GM18868 (cell line): ENCODE results near the gene FGF18.

ENCODE experiments used
- ATAC-seq: cut with Tn5 transposase; IDR thresholded peaks from one replicate; pipeline ENCODE4 v1.9.1; 2021; ENCODE audit warnings: mild to moderate bottlenecking, moderate library complexity; ENCODE audit not compliant: unreplicated experiment

The FGF18 gene

DNA sequence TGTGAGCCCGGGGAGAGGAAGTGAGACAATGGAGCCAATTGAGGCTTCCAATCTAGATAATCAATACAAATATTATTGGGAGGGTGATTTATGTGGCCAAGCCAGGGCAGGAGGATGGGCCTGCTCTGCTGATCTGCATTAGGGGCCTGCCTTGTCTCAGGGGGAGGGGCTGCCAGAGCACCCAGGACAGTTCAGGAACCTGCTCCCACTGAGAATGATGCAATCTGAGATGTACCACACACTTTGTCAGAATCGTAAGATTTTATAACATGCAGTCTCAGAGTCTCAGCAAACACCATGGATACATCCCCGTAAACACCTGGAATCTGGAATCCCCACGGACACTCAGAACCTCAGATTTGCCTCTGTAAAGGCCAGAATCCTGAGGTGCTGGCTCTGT lies 19.3 kb downstream of the FGF18 start:
- ATAC-seq, result no peak

DNA sequence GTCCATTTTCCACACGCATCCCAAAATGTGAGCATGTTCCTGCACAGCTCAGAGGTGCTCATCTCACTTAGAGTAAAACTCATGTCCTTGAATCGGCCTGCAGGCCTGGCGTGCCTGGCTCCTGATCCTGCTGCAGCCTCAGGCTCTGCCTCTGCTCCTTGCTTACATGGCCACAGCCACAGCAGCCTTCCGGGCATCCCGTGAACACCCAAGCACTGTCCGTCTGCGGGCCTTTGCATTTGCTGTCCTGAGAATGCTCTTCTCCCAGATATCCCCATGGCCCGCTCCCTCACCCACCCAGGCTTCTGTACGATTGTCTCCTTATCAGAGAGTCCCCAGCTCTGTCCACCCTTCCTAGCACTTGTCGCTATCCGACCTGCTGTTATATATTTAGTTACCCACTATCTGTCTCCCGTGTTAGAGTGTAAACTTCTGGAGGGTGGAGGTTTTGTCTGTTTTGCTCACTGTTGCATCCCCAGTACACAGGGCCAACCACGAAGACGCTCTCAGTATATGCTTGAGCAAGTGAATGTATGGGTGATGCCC lies 21.9 kb downstream of the FGF18 start:
- ATAC-seq, result no peak

DNA sequence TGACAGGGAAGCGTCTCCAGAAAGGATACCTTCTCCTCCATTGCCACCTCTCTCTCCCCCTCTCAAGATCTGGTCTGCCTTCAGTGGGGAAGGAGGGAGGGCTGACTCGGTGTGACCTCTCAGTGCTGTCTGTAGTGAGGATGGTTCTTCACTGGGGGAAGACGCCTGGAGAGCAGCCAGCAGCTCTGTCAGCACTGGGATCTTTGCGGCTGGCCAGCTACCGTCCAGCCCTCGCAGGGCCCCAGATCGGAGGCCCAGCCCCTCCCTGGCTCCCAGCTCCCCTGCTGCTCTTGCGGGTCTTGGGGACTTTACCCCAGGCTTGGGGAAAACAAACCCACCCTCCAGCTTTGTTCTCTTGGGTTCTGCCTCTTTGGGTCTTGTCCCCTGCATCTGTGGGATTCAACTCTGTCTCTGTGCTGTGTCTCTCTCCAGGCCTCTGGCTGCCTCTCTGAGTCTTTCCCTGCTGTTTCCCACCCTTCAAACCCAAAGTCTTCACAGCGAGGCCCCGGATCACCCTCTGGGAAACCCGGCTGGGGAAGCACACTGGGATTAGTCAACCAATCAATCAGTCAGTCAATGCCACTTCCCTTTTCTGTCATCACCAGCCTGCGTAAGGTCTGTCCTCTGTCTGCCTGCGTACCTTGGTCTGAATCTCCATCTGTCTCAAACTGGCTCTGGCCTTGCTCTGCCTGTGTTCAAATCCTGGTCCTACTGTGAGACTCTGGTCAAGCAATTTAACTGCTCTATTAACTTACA lies 23.0 kb downstream of the FGF18 start:
- no peak for ATAC-seq

DNA sequence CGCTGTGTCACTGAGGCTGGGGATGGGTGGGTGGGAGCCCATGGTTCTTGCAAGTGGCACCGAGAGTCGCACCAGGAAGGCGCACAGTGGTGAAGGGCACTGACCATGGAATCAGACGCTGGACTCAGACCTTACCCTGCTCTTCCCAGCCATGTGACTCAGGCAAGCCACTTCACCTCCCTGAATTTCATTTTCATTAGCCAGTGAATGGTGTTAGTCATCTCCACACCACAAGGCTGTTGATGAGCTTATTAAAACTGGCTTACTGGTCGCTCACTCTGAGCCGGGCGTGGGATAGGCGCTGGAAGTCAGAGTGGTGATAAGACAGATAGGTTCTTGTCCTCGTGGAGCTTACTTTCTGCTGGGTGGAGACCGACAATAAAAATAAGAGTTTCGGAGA lies 25.1 kb downstream of the FGF18 start:
- ATAC-seq, result no peak

DNA sequence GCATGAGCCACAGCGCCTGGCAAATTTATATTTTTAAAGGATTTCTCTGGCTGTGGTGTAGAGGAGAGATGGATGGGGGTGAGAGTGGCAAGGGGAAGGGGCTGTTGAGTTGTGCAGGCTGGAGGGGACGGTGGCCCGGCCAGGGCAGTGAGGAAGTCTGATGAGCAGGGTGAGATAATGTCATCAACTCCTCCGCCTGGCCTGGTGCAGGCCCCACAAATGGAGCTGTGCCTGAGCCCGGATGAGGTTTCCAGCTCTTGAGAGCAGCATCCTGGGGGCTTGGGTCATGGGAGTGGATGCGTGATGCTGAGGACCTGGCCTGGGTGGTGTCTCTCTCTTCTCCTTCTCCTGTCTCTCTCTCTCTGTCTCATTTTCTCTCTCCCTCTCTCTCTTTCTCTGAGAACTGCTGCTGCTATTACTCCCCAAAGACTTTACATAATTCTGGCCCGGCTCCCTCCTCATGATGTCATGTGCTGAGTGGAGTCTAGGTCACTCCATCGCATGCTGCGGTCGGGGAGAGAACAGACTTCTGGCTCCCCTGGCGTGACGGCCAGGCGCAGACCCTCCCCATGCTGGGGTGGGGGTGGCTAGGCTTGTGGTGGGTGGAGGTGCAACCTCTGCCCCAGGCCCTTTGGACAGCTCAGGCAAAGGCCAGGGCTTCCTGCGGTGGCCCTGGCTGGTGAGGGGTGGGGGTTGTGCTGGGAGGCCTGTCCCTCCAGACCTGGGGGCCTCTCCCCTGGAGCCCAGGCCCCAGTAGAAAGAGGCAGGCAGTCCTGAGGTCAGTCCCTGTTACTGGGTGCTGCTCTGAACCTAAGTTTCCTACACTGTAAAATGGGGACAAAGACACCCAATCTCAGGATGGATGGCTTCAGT lies 26.4 kb downstream of the FGF18 start:
- no peak for ATAC-seq

DNA sequence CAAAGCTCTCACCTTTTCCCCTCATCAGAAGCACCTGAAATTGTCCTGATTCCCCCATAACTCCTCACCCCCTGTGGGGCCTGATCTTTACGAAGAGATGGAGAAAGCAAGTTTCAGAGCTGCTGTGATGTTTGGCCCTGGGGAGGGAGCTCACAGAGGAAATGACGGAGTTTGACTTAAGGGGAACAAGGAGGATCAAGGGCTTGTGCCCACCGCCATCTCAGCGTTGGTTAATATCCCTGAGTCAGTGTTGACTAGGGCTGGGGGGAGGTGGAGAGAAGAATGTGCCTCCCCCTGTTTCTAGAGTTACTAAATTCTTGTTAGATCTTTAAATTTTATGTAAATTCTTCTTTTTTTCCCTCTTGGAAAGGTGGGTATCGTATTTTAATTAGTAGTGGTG lies 27.8 kb downstream of the FGF18 start:
- no peak for ATAC-seq

DNA sequence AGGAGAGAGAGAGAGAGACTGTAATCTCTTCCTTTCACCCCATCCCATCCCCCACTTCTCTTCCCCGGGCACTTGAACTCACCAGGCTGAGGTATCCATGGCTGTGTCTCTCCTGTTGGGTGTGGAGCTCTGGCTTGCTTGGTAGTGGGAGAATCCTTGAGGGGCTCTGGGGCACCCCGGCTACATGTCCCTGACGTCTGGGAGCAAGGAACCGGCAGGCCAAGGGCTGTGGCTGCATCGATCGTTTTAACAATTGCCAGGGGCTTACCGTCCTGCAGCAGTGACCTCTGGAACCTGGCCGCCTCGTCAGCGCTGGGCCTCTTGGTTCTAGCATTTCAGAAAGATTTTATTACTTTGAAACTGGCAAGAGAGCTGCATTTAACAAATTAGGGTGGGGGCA lies 30.0 kb downstream of the FGF18 start:
- ATAC-seq, result no peak

DNA sequence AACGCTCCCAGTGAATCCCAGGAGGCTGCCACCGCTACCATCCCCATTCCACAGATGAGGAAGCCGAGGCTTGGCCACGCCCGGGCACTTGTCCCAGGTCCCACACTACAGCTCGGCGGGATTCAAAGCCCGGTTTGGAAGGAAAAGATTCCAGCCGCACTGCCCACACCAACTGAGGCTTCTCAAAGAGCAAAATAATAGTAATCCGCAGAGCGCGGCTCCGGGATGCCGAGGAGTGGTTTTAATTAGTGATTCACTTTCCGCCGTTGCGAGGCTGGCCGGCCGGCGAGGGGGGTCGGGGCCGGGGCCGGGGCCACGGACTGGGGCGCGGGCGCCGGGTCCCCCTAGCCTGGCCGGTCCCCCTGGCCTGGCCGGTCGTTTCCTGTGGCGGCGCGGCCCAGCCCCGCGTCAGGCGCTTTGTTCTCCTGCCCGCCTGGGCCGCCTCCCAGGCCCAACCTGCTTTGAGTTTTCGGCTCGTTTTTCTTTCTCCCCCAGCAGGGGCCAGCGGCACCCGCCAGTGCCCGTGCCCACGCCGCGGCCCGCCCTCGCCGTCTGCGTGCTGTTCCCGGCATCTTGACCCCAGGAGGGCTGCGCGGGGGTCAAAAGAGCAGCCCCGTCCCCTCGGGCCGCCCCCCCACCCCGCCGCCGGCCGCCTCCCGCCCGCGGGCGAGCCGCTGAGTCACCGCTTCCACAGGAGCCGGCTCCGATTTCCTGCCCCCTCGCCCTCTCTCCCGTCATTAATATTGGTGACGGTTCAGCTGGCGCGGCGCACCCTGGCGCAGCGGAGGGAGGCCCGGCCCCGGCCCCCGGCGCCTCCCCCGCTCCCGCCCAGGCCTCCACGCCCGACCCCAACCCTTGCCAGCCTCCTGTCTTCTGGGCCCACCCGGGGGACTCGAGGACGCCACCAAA lies 31.2 kb downstream of the FGF18 start:
- no peak for ATAC-seq

DNA sequence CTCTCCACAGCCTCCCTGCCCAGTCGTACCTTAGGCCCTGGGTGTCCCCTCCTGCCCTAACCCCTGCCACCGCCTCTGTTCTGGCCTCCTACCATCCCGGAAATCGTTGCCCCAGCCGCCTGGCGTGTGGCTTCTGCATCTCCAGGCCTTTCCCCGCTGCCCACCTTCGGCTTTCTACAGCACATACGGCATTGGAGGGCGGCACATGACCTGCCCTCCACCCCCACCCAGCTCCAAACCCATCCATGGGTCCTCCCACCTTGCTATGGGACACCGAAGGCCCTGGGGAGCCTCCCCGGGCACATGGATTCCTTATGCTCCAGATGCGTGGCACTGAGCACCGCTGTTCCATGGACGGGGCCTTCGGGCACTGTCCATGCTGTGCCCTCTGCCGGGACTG lies 32.0 kb downstream of the FGF18 start:
- no peak for ATAC-seq

DNA sequence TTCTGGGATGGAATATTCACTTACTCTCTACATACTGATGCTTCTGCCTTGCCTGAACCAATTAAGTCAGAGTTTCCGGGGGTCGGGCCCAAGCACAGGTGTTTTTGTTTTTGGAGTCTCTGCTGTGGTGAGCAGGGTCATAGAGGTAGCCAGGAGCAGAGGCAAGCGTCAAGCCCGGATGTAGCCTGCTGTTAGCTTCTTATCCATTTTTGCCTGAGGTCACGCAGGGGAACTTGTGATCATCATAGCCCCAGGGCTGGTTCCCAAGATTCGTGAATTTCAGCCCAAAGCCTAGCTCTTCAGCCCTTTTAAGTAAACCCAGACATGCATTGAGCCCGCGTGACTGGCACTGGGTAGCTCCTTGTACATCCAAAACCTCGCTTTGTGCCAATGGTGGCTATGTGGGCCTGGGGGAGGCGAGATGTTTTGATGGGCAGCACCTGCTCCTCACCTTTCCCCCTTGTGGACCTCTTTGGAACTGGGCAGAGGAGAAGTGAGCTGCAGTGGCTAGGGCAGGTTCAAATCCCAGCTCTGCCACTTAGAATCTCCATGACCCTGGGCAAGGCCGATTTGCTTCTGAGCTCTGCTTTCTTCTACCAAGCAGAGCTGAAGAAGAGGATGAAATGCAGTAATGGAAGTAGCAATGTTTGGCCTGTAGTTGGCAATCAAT lies 33.7 kb downstream of the FGF18 start:
- ATAC-seq, result no peak

DNA sequence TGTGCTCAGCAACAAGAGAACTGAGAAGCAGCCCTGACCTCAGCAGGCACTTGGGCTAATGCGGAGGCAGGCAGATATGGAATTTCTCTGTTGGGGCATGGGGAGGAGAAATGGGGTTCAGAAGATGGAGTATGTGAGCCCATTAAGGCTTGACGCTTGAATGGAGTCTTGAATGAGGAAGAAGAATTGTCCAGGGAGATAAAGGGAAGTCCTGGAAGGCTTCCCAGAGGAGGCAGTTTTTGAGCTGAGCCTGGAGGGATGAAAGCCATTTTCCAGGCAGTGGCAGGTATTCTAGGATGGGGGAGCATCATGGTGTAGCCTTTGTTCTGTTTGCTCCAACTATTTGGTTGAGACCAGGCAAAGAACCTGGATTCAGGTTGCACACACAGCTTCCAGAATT lies 34.5 kb downstream of the FGF18 start:
- ATAC-seq, result no peak

DNA sequence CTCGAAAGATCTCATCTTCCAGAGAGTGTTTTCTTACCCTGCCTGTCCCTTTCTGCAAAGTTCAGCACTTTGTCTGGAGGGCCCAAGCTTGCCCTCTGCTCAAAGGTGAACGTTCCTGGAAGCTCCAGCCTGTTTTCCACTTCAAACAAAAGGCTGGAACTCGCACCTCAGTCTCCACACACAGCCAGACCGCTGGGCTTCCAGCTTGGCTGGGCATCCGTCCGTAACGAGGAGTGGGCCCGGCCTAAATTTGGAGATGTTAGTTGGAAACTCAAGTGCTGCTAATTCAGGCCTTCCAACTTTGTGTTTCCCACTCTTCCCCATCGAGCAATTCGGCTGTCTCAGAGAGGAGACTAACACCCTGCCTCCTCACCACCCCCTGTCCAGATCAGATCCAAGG lies 35.1 kb downstream of the FGF18 start:
- ATAC-seq, result no peak

DNA sequence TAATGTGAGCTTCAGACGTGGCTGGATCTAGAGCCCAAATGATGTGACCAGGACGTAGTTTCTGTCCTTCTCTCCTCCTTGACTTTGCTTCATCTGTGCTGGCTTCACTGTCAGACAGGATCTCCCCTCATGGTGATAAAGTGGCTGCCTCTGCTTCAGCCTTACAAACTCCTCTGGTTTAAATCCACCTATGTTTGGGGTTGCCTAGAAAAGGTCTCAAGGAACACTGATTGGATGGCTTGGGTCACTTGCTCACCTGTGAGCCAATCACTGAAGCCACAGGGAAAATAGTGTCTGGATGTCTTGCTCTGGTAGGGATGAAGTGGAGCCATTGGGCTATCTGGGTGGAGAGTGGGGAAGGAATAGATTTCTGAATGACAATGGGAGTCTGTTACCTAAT lies 36.1 kb downstream of the FGF18 start:
- no peak for ATAC-seq

DNA sequence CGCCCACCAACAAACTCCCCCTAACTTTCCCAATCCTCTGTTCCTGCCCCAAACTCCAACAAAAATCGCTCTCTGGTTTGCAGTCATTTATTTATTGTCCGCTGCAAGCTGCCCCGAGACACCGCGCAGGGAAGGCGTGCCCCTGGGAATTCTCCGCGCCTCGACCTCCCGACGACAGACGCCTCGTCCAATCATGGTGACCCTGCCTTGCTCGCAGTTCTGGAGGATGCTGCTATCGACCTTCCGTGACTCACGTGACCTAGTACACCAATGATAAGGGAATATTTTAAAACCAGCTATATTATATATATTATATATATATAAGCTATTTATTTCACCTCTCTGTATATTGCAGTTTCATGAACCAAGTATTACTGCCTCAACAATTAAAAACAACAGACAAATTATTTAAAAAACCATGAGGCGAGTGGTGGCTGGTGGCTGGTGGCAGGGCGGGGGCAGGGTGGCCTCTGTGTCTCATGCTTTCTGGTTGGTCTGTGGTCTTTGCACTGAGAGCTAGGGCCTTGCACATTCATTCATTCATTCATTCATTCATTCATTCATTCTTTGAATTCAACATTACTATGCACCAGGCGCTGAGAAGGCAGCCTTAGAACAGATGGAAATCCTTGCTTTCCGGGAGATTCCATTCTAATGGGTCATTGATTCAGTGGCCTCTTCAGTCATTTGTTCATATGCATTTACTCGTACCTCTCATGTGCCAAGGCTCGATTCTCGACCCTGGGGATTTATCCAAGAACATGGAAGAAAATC lies 37.9 kb downstream of the FGF18 start:
- no peak for ATAC-seq

DNA sequence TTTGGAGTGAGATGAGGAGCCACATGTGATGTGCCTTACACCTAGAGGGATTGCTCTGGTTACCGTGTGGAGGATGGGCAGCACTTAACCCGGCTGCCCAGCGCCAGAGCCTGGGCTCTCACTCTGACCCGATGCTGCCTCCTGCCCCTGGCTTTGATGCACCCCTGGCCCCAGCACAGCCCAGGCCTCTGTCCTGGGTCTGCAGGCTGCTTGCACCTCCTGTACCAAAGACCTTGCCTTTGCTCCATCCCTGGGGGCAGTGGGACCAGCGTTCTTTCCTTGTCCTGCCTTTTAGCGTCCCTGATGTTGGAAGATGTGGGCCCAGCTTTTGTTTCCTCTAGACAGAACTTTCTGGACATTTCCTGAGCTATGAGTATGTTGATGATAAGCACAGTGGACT lies 40.4 kb downstream of the FGF18 start:
- no peak for ATAC-seq

DNA sequence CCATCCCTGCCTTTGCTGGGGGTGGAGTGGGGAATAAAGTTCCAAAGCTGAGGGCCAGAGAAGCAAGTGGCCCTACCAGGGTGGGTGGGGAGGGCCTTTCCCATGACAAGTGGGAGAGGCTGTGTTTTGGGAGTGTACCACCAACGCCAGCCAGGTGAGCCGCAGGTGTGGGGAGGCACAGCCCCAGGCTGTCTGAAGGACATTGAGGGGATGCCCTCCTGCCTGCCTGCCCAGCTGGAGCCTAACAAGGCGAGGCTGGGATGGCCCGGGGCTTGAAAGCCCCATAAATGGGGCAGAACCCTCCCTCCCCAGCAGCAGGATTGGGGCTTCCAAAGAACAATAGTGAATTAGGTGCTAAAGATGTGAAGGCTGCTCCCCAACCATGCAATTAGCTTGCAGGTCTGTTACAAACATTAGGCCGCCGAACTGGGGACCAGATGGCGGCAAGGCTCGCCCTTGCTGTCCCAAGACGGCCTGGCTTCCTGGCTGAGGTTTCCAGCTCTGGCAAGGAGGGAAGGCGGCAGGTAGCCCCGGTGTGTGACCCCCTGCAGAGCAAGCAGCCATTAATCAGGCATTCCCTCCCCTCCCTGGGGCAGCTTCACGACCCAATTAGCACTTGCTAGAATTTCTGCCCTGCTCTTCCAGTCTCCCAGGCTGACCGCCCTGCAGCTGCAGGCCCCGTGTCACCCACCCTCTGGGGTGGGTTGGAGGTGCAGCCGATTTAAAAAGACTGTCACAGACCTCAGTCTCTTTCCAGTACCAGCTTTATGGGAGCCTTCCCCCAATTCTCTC lies 42.9 kb downstream of the FGF18 start:
- ATAC-seq, result no peak

DNA sequence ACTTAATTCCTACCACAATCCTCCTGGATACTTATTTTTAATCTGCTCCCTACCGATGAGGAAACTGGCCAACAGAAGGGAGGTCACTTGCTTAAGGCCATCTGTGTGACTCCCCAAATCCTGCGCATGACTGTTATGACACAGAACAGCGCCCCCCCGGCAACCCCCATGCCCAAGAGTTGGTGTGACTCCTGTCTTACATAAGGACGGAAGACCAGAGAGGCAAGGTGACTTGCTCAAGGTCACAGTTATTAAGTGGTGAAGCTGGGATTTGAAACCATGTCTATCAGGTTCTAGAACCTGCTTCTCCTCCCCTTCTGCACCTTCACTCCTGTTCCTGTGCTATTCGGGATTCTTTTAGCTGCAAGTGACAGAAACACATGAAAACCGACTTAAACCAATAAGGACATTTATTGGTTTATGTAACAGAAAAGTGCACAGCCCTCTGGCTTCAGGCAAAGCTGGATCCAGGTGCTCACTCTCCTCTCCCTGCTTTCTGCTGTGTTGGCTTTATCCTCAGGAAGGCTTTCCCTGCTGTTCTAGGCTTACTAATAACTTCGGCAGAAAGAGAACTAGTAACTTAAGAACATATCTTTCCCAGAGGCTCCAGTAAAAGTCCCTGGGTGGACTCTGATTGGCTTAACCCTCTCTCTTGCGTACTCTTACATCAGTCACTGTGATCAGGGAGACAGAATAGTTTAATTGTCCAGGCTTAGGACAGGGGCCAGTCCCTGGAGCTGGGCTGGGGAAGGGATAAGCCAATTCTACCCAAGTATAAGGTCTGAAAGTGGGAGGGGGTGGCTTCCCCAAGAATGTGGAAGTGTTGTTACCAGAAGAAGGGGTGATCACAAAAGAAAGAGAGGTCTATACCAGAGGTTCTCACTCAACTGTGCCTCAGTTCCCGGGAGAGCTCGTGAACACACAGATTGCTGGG lies 43.7 kb downstream of the FGF18 start:
- ATAC-seq, result no peak

DNA sequence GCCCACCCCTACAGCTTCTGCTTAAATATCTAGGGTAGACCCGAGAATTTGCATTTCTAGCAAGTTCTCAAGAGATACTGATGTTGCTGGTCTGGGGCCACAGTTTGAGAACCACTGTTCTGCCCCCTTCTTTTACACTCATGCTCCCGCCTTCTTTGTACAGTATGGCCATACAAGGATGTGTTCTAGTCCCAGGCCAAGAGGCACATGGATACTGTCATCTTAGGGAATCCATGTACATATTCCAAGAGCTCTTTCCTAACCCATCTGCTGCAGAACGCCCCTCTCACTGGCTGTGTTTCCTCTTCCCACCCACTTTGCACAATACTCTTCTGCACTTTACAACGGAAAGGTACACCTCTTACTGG lies 44.4 kb downstream of the FGF18 start:
- ATAC-seq, result no peak
